NOMO-1 treated with dmso at 0.1 percent for 144 hours (cell line): ENCODE data around the gene ARHGEF3.

ENCODE experiments used
- DNase-seq: peaks from one replicate; lab custom pipeline; 2025; ENCODE audit not compliant: unreplicated experiment; lab: John Stamatoyannopoulos, UW

The ARHGEF3 gene

DNA sequence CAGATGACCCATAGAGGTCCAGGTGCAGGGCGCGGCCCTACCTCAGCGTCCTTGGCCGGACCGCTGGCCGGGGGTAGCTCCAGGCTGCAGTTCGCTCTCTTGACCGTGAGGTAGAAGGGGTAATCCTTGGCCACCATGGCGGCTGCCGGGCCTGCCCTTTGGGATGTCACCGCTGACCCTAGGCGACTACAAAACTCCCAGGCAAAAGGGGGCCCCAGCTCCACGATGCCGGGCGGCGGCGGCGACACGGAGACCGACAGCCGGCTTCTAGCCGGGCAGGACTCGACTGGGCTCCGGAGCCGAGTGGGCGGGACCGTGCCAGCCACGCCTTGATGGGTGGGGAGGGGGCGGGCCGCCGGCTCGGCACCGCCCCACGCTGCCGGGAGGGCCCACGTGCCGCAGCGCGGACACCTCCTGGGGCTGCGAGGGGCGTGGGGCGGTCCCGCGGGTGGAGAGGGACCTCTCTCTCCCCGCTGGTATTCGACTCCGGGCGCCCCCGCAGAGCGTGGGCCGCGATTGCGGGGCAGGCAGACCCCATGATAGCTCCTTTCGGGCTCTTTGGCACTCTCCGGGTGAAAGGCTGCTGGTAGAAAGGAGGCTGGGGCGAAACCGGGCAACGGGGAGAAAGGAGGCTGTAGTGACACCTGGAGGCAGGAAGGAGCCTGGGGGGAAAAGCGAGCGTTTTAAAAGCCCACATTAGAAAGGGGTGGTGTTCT lies at the start of gene ARHGEF3:
Gene ARHGEF3, minus strand, starts transcription at position 288 of the 716 bp plus-strand sequence. Its CDS starts 151 bp downstream, at position 137.
- DNase-seq = peak; percentile 60

GRCh38 chr3:56849698-56850097 lies 47.9 kb upstream of the ARHGEF3 start:
- no peak for DNase-seq

- DNase-seq = no peak
Measured at GRCh38 chr3:56845505-56845904, 43.8 kb upstream of the ARHGEF3 start.

GRCh38 chr3:56844536-56844935 lies 42.8 kb upstream of the ARHGEF3 start:
- DNase-seq = no peak

DNA sequence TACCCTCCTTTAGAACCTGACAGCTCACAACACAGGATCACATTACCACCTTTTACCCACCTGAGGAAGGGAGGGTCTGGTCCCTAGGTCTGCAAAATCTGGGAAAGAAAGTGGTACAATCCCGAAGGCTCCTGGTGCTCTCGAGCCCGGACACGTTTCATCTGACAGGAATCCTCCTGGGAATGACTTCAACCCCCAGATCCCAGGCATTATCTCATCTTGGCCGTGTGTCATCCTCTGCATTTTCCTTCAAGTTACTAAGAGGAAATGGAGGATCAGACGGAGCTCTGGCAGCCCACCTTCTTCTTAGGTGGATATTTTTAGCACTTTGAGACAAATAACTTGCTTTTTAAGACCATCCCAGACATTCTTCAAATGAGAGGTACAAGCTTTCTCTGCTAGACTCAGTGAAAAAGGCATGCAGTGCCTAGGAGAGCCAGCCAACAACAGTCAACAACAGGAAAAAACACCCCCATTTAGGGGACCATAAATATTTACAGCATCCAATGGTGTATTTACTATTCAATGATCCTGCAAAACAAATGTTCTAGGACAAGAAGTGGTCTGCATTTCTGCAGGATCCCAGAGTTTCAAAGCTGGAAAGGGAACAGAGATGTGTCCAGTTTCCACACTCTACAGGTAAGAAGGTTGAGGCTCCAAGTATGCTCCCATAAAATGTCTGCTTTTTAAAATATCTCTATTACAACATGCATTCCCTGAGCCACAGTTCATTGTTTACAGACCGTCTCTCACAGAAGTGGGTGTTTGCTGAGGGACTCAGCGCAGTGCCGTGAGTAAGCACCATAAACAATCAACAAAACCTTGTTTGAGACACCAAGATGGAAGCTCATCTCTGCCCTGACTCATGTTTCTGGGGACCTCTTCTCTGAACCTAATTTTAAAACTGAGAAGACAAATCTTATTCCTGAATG lies 38.3 kb upstream of the ARHGEF3 start:
- no peak for DNase-seq

DNA sequence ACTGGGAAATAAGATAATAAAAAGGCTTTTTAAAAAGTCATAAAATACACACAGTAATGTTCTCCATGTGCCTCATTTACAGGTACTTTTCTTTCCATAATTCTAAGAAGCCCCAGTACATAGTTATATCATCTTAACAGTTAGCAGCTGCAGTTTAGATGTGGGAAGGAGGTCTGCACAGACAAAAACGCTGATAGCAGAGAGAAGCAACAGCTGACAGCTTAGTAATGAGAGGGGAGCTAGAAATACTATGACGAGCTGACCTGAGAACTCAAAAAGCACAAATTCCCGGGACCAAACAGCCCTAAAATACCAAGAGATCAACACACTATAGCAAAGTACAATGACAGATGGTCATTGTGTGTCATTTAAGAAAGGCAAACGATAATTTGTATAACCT lies 36.7 kb upstream of the ARHGEF3 start:
- DNase-seq = no peak

DNA sequence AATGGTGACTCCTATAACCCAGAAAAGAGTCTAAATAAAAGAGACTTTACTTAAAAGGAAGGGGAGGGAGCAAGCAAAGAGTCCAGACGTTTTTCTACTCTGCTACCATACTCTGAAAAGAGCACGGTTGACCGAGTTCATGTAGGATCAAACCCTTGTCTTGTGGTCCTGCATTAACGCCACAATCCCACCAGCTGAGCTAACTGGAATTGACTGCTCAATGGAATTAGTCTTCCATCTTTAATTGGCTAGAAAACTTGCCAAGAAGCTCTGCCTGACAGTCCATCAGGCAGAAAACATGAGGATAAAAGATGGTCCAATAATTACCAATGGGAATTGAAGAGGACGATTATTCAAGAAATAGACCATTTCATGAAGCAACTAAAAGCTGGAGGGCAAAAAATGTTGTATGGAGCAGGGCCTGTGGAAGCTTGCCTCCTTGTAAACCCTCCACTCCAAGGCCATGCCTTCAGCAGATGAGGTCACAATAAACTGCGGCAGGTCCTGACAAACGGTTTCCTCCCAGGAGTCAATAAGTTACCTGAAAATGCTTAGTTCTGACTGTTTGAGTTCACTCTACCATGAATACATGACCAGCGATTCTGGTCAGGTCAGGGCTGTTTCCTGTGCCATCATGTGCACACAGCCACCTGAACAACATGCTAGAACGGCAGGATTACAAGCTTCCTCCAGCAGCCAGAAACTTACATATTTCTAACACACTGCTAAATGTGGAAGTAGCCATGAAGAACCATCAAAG lies 35.6 kb upstream of the ARHGEF3 start:
- no peak for DNase-seq

- DNase-seq = no peak
Measured at GRCh38 chr3:56836276-56837163, 34.8 kb upstream of the ARHGEF3 start.

DNA sequence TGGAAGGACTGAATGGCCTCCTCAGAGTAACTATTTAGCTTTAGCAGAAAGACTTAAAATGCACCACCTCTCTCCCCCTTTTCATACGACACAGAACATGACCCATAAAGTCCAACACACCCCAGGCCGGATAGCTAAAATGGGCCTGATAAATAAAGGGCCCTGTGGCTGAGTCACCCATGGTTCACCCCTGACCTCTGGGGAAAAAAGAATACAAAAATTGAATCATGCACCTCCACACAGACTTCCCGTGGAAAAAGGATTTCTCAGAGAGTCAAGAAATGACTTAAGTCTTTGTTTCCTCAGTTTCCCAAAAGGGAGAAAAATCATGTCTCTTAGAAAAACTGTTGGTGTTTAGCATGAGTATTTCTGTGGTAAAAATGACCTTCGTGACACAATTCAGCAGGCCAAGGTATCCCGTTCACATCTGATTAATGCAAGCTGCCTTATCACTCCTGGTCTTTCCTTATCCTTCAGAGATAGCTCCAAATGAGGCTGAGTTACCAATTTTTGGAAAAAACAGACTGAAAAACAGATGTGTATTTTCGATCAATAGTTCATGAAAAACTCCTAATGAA lies 34.0 kb upstream of the ARHGEF3 start:
- DNase-seq = no peak

DNA sequence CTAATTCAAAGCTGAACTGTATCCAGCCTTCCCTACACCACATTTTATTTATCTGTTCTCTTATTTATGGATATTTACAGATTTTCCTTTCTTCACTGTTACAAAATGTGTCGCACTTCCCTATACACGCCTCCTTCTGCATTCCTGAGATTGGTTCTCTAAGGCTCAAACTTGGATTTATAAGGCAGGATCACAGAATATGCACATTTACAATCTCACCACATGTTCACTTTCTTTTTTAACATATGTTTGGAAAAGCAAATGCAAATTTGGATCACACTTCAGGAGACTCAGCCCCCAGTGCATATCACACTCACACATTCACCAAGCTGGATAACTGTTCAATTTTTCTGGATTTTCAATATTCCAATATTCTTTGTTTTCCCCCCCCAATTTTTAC lies 31.8 kb upstream of the ARHGEF3 start:
- DNase-seq = no peak

DNA sequence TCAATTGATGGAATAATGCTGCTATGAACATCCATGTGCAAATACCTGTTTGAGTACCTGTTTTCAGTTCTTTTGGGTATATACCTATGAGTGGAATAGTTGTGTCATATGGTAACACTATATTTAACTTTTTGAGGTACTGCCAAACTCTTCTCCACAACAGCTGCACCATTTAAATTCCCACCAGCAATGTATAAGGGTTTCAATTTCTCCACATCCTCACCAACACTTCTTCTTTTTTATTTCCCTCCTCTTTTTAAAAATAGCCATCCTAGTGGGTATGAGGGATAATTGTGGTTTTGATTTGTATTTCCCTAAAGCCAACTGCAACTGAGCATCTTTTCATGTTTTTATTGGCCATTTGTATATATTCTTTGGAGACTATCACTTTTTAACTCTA lies 31.3 kb upstream of the ARHGEF3 start:
- no peak for DNase-seq

GRCh38 chr3:56831572-56831971 lies 29.8 kb upstream of the ARHGEF3 start:
- DNase-seq = no peak

DNA sequence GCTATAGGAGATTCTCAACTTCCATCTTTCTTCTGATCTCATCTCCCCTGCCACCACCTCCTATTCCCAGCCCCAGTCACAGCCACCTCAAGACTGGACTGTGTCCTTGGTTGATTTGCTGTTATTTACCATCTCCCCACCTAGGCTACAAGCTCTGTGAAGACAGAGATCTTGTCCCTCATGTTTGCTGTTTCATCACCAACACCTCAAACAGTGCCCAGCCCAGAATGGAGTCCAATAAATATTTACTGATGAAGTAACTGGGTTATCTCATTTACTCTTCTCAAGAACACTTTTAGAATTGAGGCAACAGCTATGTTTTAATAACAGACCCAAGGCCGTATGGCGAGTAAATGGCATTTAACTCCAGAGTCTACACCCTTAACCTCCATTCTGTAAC lies 29.1 kb upstream of the ARHGEF3 start:
- DNase-seq = no peak

- no peak for DNase-seq
Measured at GRCh38 chr3:56829533-56829932, 27.8 kb upstream of the ARHGEF3 start.

- DNase-seq = peak; percentile 10
Measured at GRCh38 chr3:56826831-56827722, 25.3 kb upstream of the ARHGEF3 start.

GRCh38 chr3:56825567-56826438 lies 24.1 kb upstream of the ARHGEF3 start:
- no peak for DNase-seq

DNA sequence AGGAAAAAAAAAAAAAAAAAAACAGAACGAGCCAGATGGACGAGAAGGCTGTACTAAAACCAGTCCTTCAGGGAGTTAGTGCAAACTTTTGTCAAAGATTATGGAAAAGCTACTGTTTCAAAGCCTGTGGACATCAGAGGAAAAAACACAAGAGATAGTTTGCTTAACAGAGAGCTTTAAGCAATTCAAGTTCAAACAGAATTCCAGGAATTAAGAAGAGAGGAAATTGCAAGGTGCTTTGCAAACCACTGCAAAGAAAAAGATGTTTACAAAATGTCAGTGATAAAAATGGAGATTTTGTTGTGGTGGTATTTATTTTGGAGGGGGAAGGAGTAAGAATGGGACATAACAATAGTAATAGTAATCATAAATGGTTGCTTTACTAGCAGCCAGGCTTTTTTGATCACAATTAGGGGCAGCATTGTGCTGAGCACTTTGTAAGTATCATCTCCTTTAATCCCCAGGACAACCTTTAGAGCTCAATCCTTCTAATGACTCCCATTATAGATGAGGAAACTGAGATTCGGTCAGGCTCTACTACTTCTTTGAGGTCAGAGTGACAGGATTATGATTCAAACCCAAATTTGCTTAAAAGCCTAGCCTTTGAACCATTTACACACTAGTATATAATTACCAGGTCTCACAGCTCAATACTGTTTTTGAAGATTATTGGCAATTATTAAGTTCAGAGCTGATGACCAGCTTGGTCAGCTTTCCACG lies 22.4 kb upstream of the ARHGEF3 start:
- DNase-seq = no peak
